ENCODE results near the gene PC.

Gene PC

GRCh38 chr11:66953081-66953833 is 4.9 kb downstream of the PC start:
- TF ChIP-seq CTCF (conservative IDR thresholded peaks at IDR 0.05; ENCODE audit: low read depth, low read length), result no peak
- DNase-seq (ENCODE audit: low read depth), result no peak

GRCh38 chr11:66951927-66952337 is 6.3 kb downstream of the PC start:
- no peak for DNase-seq (ENCODE audit: low read depth)
- no peak overlapping the region for H3K4me3 ChIP-seq (ENCODE audit: low read length)
- TF ChIP-seq CTCF (conservative IDR thresholded peaks at IDR 0.05; ENCODE audit: low read depth, low read length), result no peak

More at GRCh38 chr11:66953081-66953833, 4.9 kb downstream of the PC start:
- no peak overlapping the region for H3K4me3 ChIP-seq (ENCODE audit: low read length)

GRCh38 chr11:66951135-66951534 is 7.0 kb downstream of the PC start:
- TF ChIP-seq CTCF (conservative IDR thresholded peaks at IDR 0.05; ENCODE audit: low read depth, low read length), result peak; percentile 17
- DNase-seq (ENCODE audit: low read depth), result no peak
- no peak overlapping the region for H3K4me3 ChIP-seq (ENCODE audit: low read length)

GRCh38 chr11:66950112-66950535 is 8.1 kb downstream of the PC start:
- no peak for DNase-seq (ENCODE audit: low read depth)
- TF ChIP-seq CTCF (conservative IDR thresholded peaks at IDR 0.05; ENCODE audit: low read depth, low read length), result no peak
- no peak overlapping the region for H3K4me3 ChIP-seq (ENCODE audit: low read length)

GRCh38 chr11:66938582-66939135 is 19.5 kb downstream of the PC start:
- DNase-seq (ENCODE audit: low read depth), result no peak
- H3K4me3 ChIP-seq (ENCODE audit: low read length), result no peak overlapping the region
- TF ChIP-seq CTCF (conservative IDR thresholded peaks at IDR 0.05; ENCODE audit: low read depth, low read length), result no peak

- no peak for DNase-seq (ENCODE audit: low read depth)
- H3K4me3 ChIP-seq (ENCODE audit: low read length), result no peak overlapping the region
- no peak for TF ChIP-seq CTCF (conservative IDR thresholded peaks at IDR 0.05; ENCODE audit: low read depth, low read length)
Measured at GRCh38 chr11:66937193-66937733, 20.9 kb downstream of the PC start.

- TF ChIP-seq CTCF (conservative IDR thresholded peaks at IDR 0.05; ENCODE audit: low read depth, low read length), result no peak
- H3K4me3 ChIP-seq (ENCODE audit: low read length), result no peak overlapping the region
- no peak for DNase-seq (ENCODE audit: low read depth)
Measured at GRCh38 chr11:66936311-66936711, 21.9 kb downstream of the PC start.

All from retinal pigment epithelial cell (primary cell).